Caco-2 (cell line): ENCODE results near the gene OR4B1. TPM values are rescaled to one million over a fixed set of nuclear protein-coding genes. Genes with fewer than 3 reads are reported as not detected.

ENCODE experiments used
- BruUV-seq: library from RNA; stranded (reverse); fragments of 400-500 nt; replicated peaks from 2 replicates; lab custom pipeline; 2021; lab: Mats Ljungman, UMichigan
- CTCF ChIA-PET: fragments of 300-600 bp; sonication (Branson Sonifier 250); formaldehyde crosslinking; loops from one replicate; lab custom pipeline; 2022; ENCODE audit warnings: antibody characterized with exemption; lab: Charles Lee
- POLR2A ChIA-PET: fragments of 300-600 bp; sonication (Branson Sonifier 250); formaldehyde crosslinking; loops from one replicate; lab custom pipeline; 2022; ENCODE audit warnings: antibody characterized with exemption; lab: Charles Lee
- DNase-seq, 2 experiments: peaks; one replicate each; pipeline versions ENCODE4 v3.0.0 to v3.0.0-alpha.2; 2020 to 2022
- H3K27me3 ChIP-seq: replicated peaks from 2 replicates; pipeline ENCODE4 v1.6.0; 2011; ENCODE audit warnings: low read length; ENCODE audit not compliant: control insufficient read depth, insufficient read depth
- H3K36me3 ChIP-seq: 2 replicates; pipeline ENCODE4 v1.5.1; 2011; ENCODE audit warnings: low read length; ENCODE audit not compliant: control insufficient read depth, insufficient read depth
- H3K4me1 ChIP-seq: fragments of 250-450 bp; sonication (Bioruptor Pico); 2 replicates; pipeline ENCODE4 v1.5.1; 2020; ENCODE audit warnings: mild to moderate bottlenecking
- H3K4me3 ChIP-seq: 2 replicates; pipeline ENCODE4 v1.5.1; 2011; ENCODE audit warnings: low read depth, mild to moderate bottlenecking, control low read depth, low read length
- H3K9me3 ChIP-seq: fragments of 250-450 bp; sonication (Bioruptor Pico); 2 replicates; pipeline ENCODE4 v1.5.1; 2020; ENCODE audit warnings: mild to moderate bottlenecking, moderate library complexity
- H3K27ac Mint-ChIP-seq: one replicate; pipeline ENCODE4 v1.8.0; 2022; ENCODE audit warnings: mixed read lengths; ENCODE audit not compliant: unreplicated experiment
- H3K27me3 Mint-ChIP-seq: one replicate; pipeline ENCODE4 v1.8.0; 2022; ENCODE audit warnings: mixed read lengths; ENCODE audit not compliant: insufficient read depth, unreplicated experiment
- H3K36me3 Mint-ChIP-seq: one replicate; pipeline ENCODE4 v1.8.0; 2022; ENCODE audit warnings: mild to moderate bottlenecking, mixed read lengths; ENCODE audit not compliant: insufficient read depth, unreplicated experiment
- H3K4me1 Mint-ChIP-seq: one replicate; pipeline ENCODE4 v1.8.0; 2022; ENCODE audit warnings: low read depth, mixed read lengths; ENCODE audit not compliant: unreplicated experiment
- H3K4me3 Mint-ChIP-seq: one replicate; pipeline ENCODE4 v1.8.0; 2022; ENCODE audit warnings: mild to moderate bottlenecking, moderate library complexity, mixed read lengths; ENCODE audit not compliant: unreplicated experiment
- H3K9me3 Mint-ChIP-seq: one replicate; pipeline ENCODE4 v1.8.0; 2022; ENCODE audit warnings: mixed read lengths; ENCODE audit not compliant: unreplicated experiment
- CTCF ChIP-seq, 2 experiments: fragments of 200-600 bp in 1 of 2; IDR thresholded peaks; 1 replicate in 1 of 2; 2 replicates in 1 of 2; pipeline versions ENCODE4 v1.5.1 to v1.8.0; 2011 to 2022; ENCODE audit warnings: antibody characterized with exemption in 1 of 2, control low read depth in 1 of 2, inconsistent platforms in 1 of 2, low read depth in 1 of 2, low read length in 1 of 2, mild to moderate bottlenecking in 1 of 2, moderate library complexity in 1 of 2; ENCODE audit not compliant: insufficient read depth in 1 of 2, severe bottlenecking in 1 of 2, unreplicated experiment in 1 of 2
- intact Hi-C: fragments of 100-400 bp; cut with micrococcal nuclease; formaldehyde crosslinking; loops from one replicate; pipeline ENCODE4 v1.10.0; 2022; ENCODE audit not compliant: unreplicated experiment
- total RNA-seq: library from RNA; stranded (reverse); gene quantifications from 2 replicates; pipeline ENCODE4 v1.2.3, GENCODE V29; 2022

The OR4B1 gene
- total RNA-seq, 1 experiment from 2014 or later = not detected

DNA sequence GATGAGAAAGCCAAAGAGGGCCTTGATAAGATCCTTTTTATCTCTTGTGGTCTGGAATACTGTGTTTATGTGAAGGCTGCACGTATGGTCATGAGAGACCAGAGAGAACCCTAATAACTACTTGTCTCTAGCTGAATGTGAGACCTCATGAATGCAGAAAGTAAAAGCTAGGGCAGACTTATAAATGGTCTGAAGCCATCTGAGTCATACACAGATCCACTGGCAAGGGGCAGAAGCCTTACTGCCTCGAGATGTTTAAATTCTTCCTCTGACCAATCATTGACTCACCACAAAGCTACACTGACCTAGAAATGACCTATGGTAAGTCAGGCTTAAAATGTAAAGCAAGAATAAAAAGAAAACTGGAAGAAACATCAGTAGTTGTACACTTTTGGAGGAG, 22.7 kb upstream of the OR4B1 start:
- H3K9me3 ChIP-seq = no peaks in the 10 kb centered on the region
- POLR2A ChIA-PET = no interaction called here
- H3K4me1 Mint-ChIP-seq = no peaks in the 10 kb centered on the region
- H3K9me3 Mint-ChIP-seq = peaks cover 18% of the 10 kb centered on the region
- no peaks in the 10 kb centered on the region for H3K36me3 ChIP-seq
- TF ChIP-seq CTCF (IDR thresholded peaks at IDR 0.05; ENCODE audit: insufficient read depth in 1 of 2, low read depth in 1 of 2, low read length in 1 of 2, severe bottlenecking in 1 of 2, unreplicated experiment in 1 of 2) = no peak
- H3K27me3 ChIP-seq = no peaks in the 10 kb centered on the region
- CTCF ChIA-PET = no interaction called here
- H3K27ac Mint-ChIP-seq = no peak overlapping the region
- intact Hi-C loops = no loop called here
- DNase-seq = no peak
- H3K4me3 ChIP-seq = no peak overlapping the region
- BruUV-seq = no TSS peak
- peaks cover 12% of the 10 kb centered on the region for H3K27me3 Mint-ChIP-seq
- H3K36me3 Mint-ChIP-seq = no peaks in the 10 kb centered on the region
- H3K4me1 ChIP-seq = no peaks in the 10 kb centered on the region
- no peak overlapping the region for H3K4me3 Mint-ChIP-seq

DNA sequence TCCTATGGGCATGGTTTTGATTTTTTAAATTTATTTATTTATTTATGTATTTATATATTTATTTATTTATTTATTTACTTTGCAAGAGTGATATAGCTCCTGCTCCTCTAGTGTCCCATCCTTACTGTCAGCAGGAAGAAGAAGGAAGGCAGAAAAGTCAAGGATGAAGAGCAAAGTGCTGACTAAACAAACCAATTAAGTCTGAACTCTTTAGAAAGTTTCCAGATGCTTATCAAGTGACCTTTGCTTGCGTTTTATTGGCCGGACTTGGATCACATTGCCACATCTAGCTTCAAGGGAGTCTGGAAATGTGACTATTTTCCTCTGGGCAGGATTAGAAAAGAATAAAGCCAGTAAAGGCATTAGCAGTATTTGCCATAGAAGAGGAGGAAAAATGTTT, 8.7 kb upstream of the OR4B1 start:
- Mint-ChIP-seq H3K4me3 (no peak overlapping the region), H3K9me3 (no peaks in the 10 kb centered on the region), H3K36me3 (no peaks in the 10 kb centered on the region), H3K27ac (no peak overlapping the region), H3K4me1 (no peaks in the 10 kb centered on the region), H3K27me3 (no peaks in the 10 kb centered on the region)
- H3K27me3 ChIP-seq = no peaks in the 10 kb centered on the region
- intact Hi-C loops = no loop called here
- CTCF ChIA-PET = no interaction called here
- peaks cover 6% of the 10 kb centered on the region; the same call in 1 of the 2 replicates for H3K9me3 ChIP-seq
- POLR2A ChIA-PET = no interaction called here
- H3K36me3 ChIP-seq = no peaks in the 10 kb centered on the region
- TF ChIP-seq CTCF (IDR thresholded peaks at IDR 0.05; ENCODE audit: insufficient read depth in 1 of 2, low read depth in 1 of 2, low read length in 1 of 2, severe bottlenecking in 1 of 2, unreplicated experiment in 1 of 2) = no peak
- H3K4me3 ChIP-seq = no peak overlapping the region
- no TSS peak for BruUV-seq
- H3K4me1 ChIP-seq = no peaks in the 10 kb centered on the region
- no peak for DNase-seq

- Histone ChIP-seq H3K36me3 (no peaks in the 10 kb centered on the region), H3K27me3 (no peaks in the 10 kb centered on the region), H3K4me1 (no peaks in the 10 kb centered on the region), H3K9me3 (peaks cover 6% of the 10 kb centered on the region; the same call in 1 of the 2 replicates), H3K4me3 (no peak overlapping the region)
- DNase-seq = peak in 1 of 2 experiments; percentile 42
- Mint-ChIP-seq H3K27me3 (peaks cover 4% of the 10 kb centered on the region), H3K9me3 (no peaks in the 10 kb centered on the region), H3K4me3 (no peak overlapping the region), H3K36me3 (no peaks in the 10 kb centered on the region), H3K4me1 (no peaks in the 10 kb centered on the region), H3K27ac (no peak overlapping the region)
- peak; percentile 38 to 52 for TF ChIP-seq CTCF (IDR thresholded peaks at IDR 0.05; ENCODE audit: insufficient read depth in 1 of 2, low read depth in 1 of 2, low read length in 1 of 2, severe bottlenecking in 1 of 2, unreplicated experiment in 1 of 2)
- intact Hi-C loops = loop anchor here (1.0 kb wide), 1 partner anchor 37 kb away; no protein-coding TSS in a partner anchor
- CTCF ChIA-PET = no interaction called here
- POLR2A ChIA-PET = no interaction called here
- no TSS peak for BruUV-seq
Observed at GRCh38 chr11:48210052-48210451, 6.6 kb upstream of the OR4B1 start.
